ENCODE measurements around the gene GALNT4. TPM values are rescaled to one million over a fixed set of nuclear protein-coding genes. Genes with fewer than 3 reads are reported as not detected.
A peak's percentile ranks its signal among the peaks of the same experiment; 100 is the strongest.

Gene GALNT4
- total RNA-seq, 1 experiment from 2014 or later = 3.7 TPM

GRCh38 chr12:89529738-89530137 lies 5.1 kb upstream of the GALNT4 start:
- Histone ChIP-seq H4K20me1 (ENCODE audit: insufficient read depth) (no peaks in the 10 kb centered on the region), H3K4me3 (no peak overlapping the region), H3K4me2 (no peak overlapping the region), H2AFZ (no peak overlapping the region), H3K36me3 (ENCODE audit: low read depth) (no peaks in the 10 kb centered on the region), H3K9me3 (ENCODE audit: insufficient read depth, low read depth) (no peaks in the 10 kb centered on the region), H3K79me2 (ENCODE audit: low read depth) (0 out of 2 replicates have a peak, but pooled peaks cover 4% of the 10 kb centered on the region), H3K9me2 (ENCODE audit: insufficient read depth) (no peaks in the 10 kb centered on the region), H3K4me1 (replicated peaks; ENCODE audit: insufficient read depth) (peaks cover 8% of the 10 kb centered on the region), H3F3A (ENCODE audit: insufficient read depth, low read depth) (no peaks in the 10 kb centered on the region), H3K27ac (no peak overlapping the region), H3K27me3 (ENCODE audit: insufficient read depth, low read depth) (no peaks in the 10 kb centered on the region)
- peak in 1 of 2 experiments; percentile 56 for DNase-seq
- BruUV-seq (replicated peaks) = no TSS peak
- ChIA-PET CTCF (no interaction called here), POLR2A (ENCODE audit: unreplicated experiment) (no interaction called here)
- intact Hi-C loops (cut with micrococcal nuclease; ENCODE audit: unreplicated experiment) = loop anchor here (1.0 to 5.0 kb wide), 2 partner anchors 67 to 510 kb away; no protein-coding TSS in a partner anchor
- TF ChIP-seq CTCF (conservative IDR thresholded peaks at IDR 0.05) = peak; percentile 69
- no peak for TF ChIP-seq EZH2 (IDR thresholded peaks at IDR 0.05; ENCODE audit: low read depth)

GRCh38 chr12:89528434-89528833 lies 3.8 kb upstream of the GALNT4 start:
- Histone ChIP-seq H3F3A (ENCODE audit: insufficient read depth, low read depth) (no peaks in the 10 kb centered on the region), H3K79me2 (ENCODE audit: low read depth) (peaks cover 14% of the 10 kb centered on the region), H3K9me2 (ENCODE audit: insufficient read depth) (no peaks in the 10 kb centered on the region), H2AFZ (no peak overlapping the region), H3K4me1 (replicated peaks; ENCODE audit: insufficient read depth) (peaks cover 17% of the 10 kb centered on the region), H3K27me3 (ENCODE audit: insufficient read depth, low read depth) (no peaks in the 10 kb centered on the region), H4K20me1 (ENCODE audit: insufficient read depth) (no peaks in the 10 kb centered on the region), H3K36me3 (ENCODE audit: low read depth) (0 out of 2 replicates have a peak, but pooled peaks cover 6% of the 10 kb centered on the region), H3K4me3 (no peak overlapping the region), H3K27ac (no peak overlapping the region), H3K9me3 (ENCODE audit: insufficient read depth, low read depth) (no peaks in the 10 kb centered on the region), H3K4me2 (no peak overlapping the region)
- ChIA-PET POLR2A (ENCODE audit: unreplicated experiment) (no interaction called here), CTCF (no interaction called here)
- intact Hi-C loops (cut with micrococcal nuclease; ENCODE audit: unreplicated experiment) = loop anchor here (5.0 kb wide), 1 partner anchor 66 kb away; no protein-coding TSS in a partner anchor
- DNase-seq = no peak
- no peak for TF ChIP-seq EZH2 (IDR thresholded peaks at IDR 0.05; ENCODE audit: low read depth)
- no peak for TF ChIP-seq CTCF (conservative IDR thresholded peaks at IDR 0.05)
- no TSS peak for BruUV-seq (replicated peaks)

GRCh38 chr12:89525824-89526770 lies 1.5 kb upstream of the GALNT4 start, which contains the start of gene POC1B:
Gene POC1B, minus strand, starts transcription at chr12:89526047. Its CDS starts 152 bp downstream, at chr12:89525895.
- 0 out of 2 replicates have a peak, but pooled peaks cover 8% of the 10 kb centered on the region for H3K36me3 ChIP-seq (ENCODE audit: low read depth)
- H3K9me3 ChIP-seq (ENCODE audit: insufficient read depth, low read depth) = no peaks in the 10 kb centered on the region
- intact Hi-C loops (cut with micrococcal nuclease; ENCODE audit: unreplicated experiment) = loop anchor here (1.0 to 5.0 kb wide), 2 partner anchors 64 to 174 kb away; partner anchors contain the start of gene DUSP6
- H3K4me2 ChIP-seq = peak within 1 kb of the TSS; percentile 90
- peaks cover 22% of the 10 kb centered on the region for H3K4me1 ChIP-seq (replicated peaks; ENCODE audit: insufficient read depth)
- POLR2A ChIA-PET (ENCODE audit: unreplicated experiment) = no interaction called here
- no peak for TF ChIP-seq CTCF (conservative IDR thresholded peaks at IDR 0.05)
- H3K79me2 ChIP-seq (ENCODE audit: low read depth) = peaks cover 26% of the 10 kb centered on the region
- no peaks in the 10 kb centered on the region for H3F3A ChIP-seq (ENCODE audit: insufficient read depth, low read depth)
- H3K4me3 ChIP-seq = peak within 1 kb of the TSS; percentile 98
- H3K9me2 ChIP-seq (ENCODE audit: insufficient read depth) = no peaks in the 10 kb centered on the region
- peak; percentile 71 to 77 for DNase-seq
- peak within 1 kb of the TSS; percentile 45; the same call in 1 of the 2 replicates for H3K27ac ChIP-seq
- no peaks in the 10 kb centered on the region for H4K20me1 ChIP-seq (ENCODE audit: insufficient read depth)
- no peaks in the 10 kb centered on the region for H3K27me3 ChIP-seq (ENCODE audit: insufficient read depth, low read depth)
- H2AFZ ChIP-seq = peak within 1 kb of the TSS; percentile 98
- CTCF ChIA-PET = no interaction called here
- no TSS peak for BruUV-seq (replicated peaks)
